GM12865 (cell line): ENCODE data around the gene ALOX15B.
"Not testable (repeated sequence)": the region's sequence is repeated elsewhere in the genome, so short reads cannot be mapped to it uniquely, and the experiment has no call there.

ENCODE experiments used
- DNase-seq: peaks from one replicate; pipeline ENCODE4 v3.0.0; 2010; ENCODE audit warnings: low read depth
- H3K4me3 ChIP-seq: 2 replicates; pipeline ENCODE4 v1.5.1; 2011; ENCODE audit warnings: mild to moderate bottlenecking, low read depth, low read length, control low read depth
- TF ChIP-seq, protein P1 (sequence below): IDR thresholded peaks from 2 replicates; pipeline ENCODE4 v1.5.1; 2011; ENCODE audit warnings: low read length, control low read depth, low read depth, inconsistent platforms; ENCODE audit not compliant: insufficient read depth; ENCODE audit errors: missing control alignments

The ALOX15B gene

GRCh38 chr17:8057691-8058114, 18.8 kb downstream of the ALOX15B start:
- H3K4me3 ChIP-seq, result no peak overlapping the region
- DNase-seq, result peak; percentile 80
- TF ChIP-seq, protein P1, sequence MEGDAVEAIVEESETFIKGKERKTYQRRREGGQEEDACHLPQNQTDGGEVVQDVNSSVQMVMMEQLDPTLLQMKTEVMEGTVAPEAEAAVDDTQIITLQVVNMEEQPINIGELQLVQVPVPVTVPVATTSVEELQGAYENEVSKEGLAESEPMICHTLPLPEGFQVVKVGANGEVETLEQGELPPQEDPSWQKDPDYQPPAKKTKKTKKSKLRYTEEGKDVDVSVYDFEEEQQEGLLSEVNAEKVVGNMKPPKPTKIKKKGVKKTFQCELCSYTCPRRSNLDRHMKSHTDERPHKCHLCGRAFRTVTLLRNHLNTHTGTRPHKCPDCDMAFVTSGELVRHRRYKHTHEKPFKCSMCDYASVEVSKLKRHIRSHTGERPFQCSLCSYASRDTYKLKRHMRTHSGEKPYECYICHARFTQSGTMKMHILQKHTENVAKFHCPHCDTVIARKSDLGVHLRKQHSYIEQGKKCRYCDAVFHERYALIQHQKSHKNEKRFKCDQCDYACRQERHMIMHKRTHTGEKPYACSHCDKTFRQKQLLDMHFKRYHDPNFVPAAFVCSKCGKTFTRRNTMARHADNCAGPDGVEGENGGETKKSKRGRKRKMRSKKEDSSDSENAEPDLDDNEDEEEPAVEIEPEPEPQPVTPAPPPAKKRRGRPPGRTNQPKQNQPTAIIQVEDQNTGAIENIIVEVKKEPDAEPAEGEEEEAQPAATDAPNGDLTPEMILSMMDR, result peak; percentile 66

GRCh38 chr17:8059131-8059530, 20.3 kb downstream of the ALOX15B start:
- no peak for DNase-seq
- no peak overlapping the region for H3K4me3 ChIP-seq
- TF ChIP-seq, protein P1, result no peak

- TF ChIP-seq, protein P1, result peak; percentile 49
- H3K4me3 ChIP-seq, result no peak overlapping the region
- DNase-seq, result peak; percentile 72
Measured at GRCh38 chr17:8060274-8060673, 21.4 kb downstream of the ALOX15B start.

- H3K4me3 ChIP-seq, DNase-seq: not testable (repeated sequence)
Measured at GRCh38 chr17:8061851-8062250, 23.0 kb downstream of the ALOX15B start.

DNA sequence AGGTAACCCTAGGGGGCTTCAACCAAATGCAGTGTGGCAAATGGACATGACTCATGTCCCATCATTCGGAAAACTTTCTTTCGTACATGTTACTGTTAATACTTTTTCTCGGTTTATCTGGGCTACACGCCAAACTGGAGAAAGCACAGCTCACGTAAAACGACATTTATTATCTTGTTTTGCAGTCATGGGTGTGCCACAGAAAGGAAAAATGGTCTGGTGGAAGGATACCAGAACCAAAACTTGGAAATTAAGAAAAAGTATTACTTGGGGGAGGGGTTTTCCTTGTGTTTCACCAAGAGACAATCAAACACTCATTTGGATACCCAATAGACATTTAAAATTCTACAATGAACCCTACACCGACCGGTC, 23.6 kb downstream of the ALOX15B start:
- DNase-seq, result no peak
- no peak overlapping the region for H3K4me3 ChIP-seq
- TF ChIP-seq, protein P1, result no peak

- DNase-seq, result no peak
- TF ChIP-seq, protein P1, result no peak
- no peak overlapping the region for H3K4me3 ChIP-seq
Measured at GRCh38 chr17:8062807-8063483, 24.1 kb downstream of the ALOX15B start.

DNA sequence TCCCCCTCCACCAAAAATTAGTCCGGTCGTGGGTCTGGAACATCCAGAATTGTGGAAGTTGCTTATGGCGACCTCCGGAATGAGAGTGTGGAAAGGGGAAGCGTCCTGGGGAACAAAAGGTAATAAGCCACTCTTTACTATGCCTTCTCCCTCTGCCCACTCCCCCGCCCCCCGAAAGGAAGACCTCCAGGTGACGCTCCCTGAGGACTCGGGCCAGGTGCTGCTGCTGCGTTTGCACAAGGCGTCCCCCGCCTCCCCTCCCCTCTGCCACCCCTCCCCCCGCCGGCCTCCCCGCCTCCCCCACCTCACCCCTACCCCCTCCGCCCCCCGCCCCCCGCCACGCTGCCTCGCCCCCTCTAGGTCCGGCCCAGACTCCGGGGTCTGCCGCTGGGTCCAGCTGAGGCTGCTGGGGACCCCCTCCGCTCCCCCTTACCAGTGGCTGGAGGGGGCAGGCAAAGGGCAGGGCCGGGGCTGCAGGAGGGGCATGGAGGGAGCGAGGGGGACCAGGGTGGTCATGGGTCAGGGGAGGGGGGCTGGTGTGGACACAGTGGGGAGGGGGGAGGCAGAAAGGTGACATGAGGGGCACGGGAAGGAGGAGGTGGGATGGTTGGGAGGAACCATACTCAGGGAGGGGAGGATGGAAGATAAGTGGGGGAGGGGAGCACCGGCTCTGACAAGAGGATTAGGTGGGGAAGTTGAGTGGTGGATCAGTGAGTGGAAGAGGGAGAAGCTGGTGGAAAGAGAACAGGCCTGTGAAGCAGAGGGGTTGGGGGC, 25.1 kb downstream of the ALOX15B start:
- TF ChIP-seq, protein P1, result no peak
- no peak for DNase-seq
- H3K4me3 ChIP-seq, result no peak overlapping the region
